ENCODE data around the gene CPLX1. TPM values are rescaled to one million over a fixed set of nuclear protein-coding genes. Genes with fewer than 3 reads are reported as not detected.

CPLX1 gene
- total RNA-seq, 1 donor from 2014 or later = 4.8 TPM

DNA sequence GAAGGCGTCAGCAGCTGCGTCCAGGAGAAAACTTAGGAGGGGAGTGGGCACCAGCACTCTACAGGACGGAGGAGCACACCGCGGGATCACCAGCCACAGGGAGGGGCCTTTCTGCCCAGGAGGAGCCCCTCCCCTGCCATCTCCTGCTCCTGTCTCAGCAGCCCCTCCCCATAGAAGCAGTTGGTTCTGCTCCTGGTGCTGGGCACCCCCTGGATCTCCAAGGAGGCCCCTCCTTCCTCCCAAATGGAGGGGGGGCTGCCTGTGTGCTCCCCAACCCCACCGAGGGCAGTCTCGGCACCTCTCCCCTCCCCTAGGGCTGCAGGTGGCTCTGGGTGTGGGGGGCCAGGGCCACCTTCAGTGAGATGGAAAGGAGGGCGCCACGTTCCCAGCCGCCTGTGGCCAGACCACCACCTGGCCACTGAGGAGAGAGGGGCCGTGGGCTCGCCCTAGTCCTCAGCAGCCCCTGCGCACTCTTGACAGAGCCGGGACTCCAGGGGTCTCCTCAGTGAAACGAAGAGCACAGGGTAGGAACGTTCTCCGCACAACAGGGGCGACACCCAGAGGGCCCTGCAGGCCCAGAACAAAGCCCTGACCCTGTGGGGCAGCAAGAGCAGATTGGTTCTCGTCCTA lies 37.8 kb downstream of the CPLX1 start:
- Histone ChIP-seq H3K27me3 (ENCODE audit: low read depth) (peaks cover 81% of the 10 kb centered on the region), H3K9me3 (replicated peaks) (no peaks in the 10 kb centered on the region), H3K27ac (replicated peaks) (peak overlapping the region; percentile 75), H3K36me3 (no peaks in the 10 kb centered on the region), H3K4me1 (peaks cover 53% of the 10 kb centered on the region), H3K4me3 (no peak overlapping the region)
- intact Hi-C loops (cut with micrococcal nuclease) = no loop called here
- TF ChIP-seq, protein P1, sequence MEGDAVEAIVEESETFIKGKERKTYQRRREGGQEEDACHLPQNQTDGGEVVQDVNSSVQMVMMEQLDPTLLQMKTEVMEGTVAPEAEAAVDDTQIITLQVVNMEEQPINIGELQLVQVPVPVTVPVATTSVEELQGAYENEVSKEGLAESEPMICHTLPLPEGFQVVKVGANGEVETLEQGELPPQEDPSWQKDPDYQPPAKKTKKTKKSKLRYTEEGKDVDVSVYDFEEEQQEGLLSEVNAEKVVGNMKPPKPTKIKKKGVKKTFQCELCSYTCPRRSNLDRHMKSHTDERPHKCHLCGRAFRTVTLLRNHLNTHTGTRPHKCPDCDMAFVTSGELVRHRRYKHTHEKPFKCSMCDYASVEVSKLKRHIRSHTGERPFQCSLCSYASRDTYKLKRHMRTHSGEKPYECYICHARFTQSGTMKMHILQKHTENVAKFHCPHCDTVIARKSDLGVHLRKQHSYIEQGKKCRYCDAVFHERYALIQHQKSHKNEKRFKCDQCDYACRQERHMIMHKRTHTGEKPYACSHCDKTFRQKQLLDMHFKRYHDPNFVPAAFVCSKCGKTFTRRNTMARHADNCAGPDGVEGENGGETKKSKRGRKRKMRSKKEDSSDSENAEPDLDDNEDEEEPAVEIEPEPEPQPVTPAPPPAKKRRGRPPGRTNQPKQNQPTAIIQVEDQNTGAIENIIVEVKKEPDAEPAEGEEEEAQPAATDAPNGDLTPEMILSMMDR (IDR thresholded peaks at IDR 0.05; ENCODE audit: borderline replicate concordance) = no peak
- DNase-seq = no peak

DNA sequence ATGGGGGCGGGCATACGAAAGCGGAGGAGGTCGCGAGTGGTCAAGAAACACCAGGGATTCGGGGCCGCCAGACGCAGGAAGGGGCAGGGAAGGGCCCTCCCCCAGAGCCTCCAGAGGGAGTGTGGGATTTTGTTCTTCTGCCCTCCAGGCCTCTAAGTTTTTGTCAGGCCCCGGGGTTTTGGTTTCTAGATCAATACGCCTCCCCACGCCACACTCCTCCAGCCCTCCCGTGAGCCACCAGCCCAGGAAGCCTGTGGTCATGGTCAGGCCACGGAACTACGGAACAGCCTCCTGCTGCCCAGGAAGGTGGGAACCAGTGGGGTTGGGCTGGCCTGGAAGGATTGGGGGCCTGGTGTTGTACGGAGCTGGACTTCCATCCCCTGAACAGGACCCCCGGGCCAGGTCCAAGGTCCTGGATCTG lies 38.4 kb downstream of the CPLX1 start:
- Histone ChIP-seq H3K36me3 (no peaks in the 10 kb centered on the region), H3K27me3 (ENCODE audit: low read depth) (peaks cover 75% of the 10 kb centered on the region), H3K4me1 (peaks cover 58% of the 10 kb centered on the region), H3K9me3 (replicated peaks) (no peaks in the 10 kb centered on the region), H3K4me3 (peak overlapping the region; percentile 65), H3K27ac (replicated peaks) (peak overlapping the region; percentile 75)
- intact Hi-C loops (cut with micrococcal nuclease) = no loop called here
- DNase-seq = no peak
- TF ChIP-seq, protein P1 (IDR thresholded peaks at IDR 0.05; ENCODE audit: borderline replicate concordance) = no peak

DNA sequence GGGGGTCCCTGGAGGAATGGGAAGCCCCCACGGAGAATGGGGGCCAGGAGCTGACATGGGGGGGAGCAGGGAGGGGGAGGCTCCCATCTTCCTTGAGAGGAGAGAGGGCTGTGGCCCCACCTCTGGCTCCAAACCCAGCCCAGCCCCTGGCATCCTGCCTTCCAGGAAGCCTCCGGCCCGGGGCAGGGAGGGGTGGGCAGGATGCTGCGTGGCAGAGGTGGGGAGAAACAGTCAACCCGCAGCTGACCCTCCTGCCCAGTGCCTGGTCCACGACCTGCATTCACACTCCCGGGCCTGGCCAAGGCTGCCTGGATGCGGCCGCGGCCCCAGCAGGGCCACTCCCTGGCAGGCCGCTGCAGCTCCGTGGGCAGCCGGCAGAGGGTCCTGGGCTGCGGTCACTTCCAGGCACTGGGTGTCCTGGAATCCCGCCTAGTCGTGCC lies 39.0 kb downstream of the CPLX1 start:
- DNase-seq = no peak
- H3K4me1 ChIP-seq = peaks cover 57% of the 10 kb centered on the region

DNA sequence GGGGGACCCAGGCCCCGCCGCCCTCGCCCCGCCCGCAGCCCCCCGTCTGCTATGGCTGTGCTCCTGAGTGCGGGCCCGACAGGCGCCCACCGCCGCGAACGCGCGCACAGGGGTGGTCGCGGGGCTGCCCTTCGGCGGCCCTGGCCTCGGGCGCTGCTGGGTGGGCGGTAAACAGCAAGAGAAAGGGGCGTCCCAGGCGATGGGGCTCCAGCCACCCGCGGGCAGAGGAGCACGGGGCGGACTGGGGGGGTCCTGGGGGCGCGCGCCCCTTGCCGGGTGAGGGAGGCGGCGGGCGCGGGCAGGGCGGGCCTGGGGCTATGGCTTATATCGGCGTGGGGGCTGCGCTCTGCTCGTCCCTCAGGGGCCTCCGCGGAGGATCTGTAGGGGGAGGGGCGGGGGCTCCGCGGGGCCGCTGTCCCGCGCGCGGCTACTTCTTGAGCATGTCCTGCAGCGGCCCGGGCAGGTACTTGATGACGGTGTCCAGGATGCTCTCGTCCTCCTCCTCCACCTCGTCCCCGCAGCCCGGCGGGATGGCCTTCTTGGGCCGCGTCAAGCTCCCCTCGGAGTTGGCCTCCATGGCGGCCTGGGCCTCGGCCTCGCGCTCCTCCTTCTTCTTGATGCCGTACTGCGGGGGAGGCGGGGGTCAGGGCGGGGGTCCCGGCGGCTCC lies 39.7 kb downstream of the CPLX1 start:
- peaks cover 59% of the 10 kb centered on the region for H3K4me1 ChIP-seq
- no peaks in the 10 kb centered on the region for H3K9me3 ChIP-seq (replicated peaks)
- H3K36me3 ChIP-seq = no peaks in the 10 kb centered on the region
- TF ChIP-seq, protein P1 (IDR thresholded peaks at IDR 0.05; ENCODE audit: borderline replicate concordance) = no peak
- H3K27me3 ChIP-seq (ENCODE audit: low read depth) = peaks cover 61% of the 10 kb centered on the region
- intact Hi-C loops (cut with micrococcal nuclease) = no loop called here
- DNase-seq = no peak
- peak overlapping the region; percentile 75 for H3K27ac ChIP-seq (replicated peaks)
- peak overlapping the region; percentile 65 for H3K4me3 ChIP-seq

More for the DNA sequence above, 39.0 kb downstream of the CPLX1 start:
- peak overlapping the region; percentile 75 for H3K27ac ChIP-seq (replicated peaks)
- intact Hi-C loops (cut with micrococcal nuclease) = no loop called here
- TF ChIP-seq, protein P1 (IDR thresholded peaks at IDR 0.05; ENCODE audit: borderline replicate concordance) = peak; percentile 31
- peaks cover 68% of the 10 kb centered on the region for H3K27me3 ChIP-seq (ENCODE audit: low read depth)
- no peaks in the 10 kb centered on the region for H3K9me3 ChIP-seq (replicated peaks)
- peak overlapping the region; percentile 65 for H3K4me3 ChIP-seq
- no peaks in the 10 kb centered on the region for H3K36me3 ChIP-seq

DNA sequence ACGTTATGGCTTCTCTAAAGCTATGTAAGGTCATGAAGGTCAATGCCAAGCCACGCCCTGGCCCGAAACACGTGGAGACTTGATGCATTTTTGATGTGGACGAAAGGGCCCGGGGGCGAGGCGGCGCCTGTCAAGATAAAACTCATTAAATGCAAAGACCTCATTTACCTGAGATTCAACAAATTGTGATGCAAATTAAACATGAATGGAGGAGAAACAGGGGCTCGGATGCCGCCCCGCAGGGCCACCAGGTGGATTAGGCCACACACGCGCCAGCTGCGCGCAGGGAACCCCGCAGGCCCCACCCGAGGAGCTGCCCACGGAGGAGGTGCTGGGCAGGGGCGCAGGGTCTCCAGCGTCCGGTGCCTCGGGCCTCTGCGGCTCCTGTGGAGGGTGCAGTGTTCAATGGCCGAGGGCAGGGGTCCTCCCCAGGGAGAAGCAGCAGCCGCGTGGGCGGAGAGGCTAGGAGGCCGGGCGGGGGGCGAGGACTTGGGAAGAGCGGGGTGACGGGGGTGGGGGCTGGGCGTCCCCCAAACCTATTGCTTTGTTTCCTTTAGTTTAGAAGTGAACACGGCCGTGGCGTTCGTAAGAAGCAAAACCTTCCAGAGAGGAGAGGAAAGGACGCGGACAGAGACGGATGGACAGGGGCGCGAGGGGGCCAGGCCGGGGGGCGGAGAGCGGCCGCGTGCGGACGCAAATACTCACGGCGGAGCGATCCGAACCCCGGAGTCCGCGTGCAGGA lies 40.4 kb downstream of the CPLX1 start:
- H3K27ac ChIP-seq (replicated peaks) = peak overlapping the region; percentile 75
- H3K9me3 ChIP-seq (replicated peaks) = no peaks in the 10 kb centered on the region
- peaks cover 66% of the 10 kb centered on the region for H3K4me1 ChIP-seq
- peak overlapping the region; percentile 65 for H3K4me3 ChIP-seq
- intact Hi-C loops (cut with micrococcal nuclease) = no loop called here
- TF ChIP-seq, protein P1 (IDR thresholded peaks at IDR 0.05; ENCODE audit: borderline replicate concordance) = no peak
- no peak for DNase-seq
- H3K27me3 ChIP-seq (ENCODE audit: low read depth) = peaks cover 54% of the 10 kb centered on the region
- no peaks in the 10 kb centered on the region for H3K36me3 ChIP-seq

Measured in left ventricle myocardium inferior (tissue), 1 donor.